Gastrocnemius medialis (tissue), 4 donors: ENCODE data around the gene GALNT4.

ENCODE experiments used
- CTCF ChIP-seq, 5 experiments: fragments of 450-650 bp in 3 of 5; fragments of 200-600 bp in 2 of 5; sonication (generic) in 2 of 5; IDR thresholded peaks in 4 of 5; conservative IDR thresholded peaks in 1 of 5; 1 replicate in 4 of 5; 2 replicates in 1 of 5; pipeline ENCODE4 v1.5.1; 2016 to 2019; ENCODE audit warnings: antibody characterized with exemption in 5 of 5, mild to moderate bottlenecking in 3 of 5, moderate library complexity in 3 of 5
- POLR2A ChIP-seq, 2 donors: fragments of 450-650 bp; IDR thresholded peaks; one replicate each; pipeline ENCODE4 v1.6.1; 2017; ENCODE audit warnings: antibody characterized with exemption in 2 of 2, mild to moderate bottlenecking in 2 of 2, moderate library complexity in 2 of 2

- TF ChIP-seq POLR2A (IDR thresholded peaks at IDR 0.05) (no peak), CTCF (IDR thresholded peaks at IDR 0.05 in 4 of 5, conservative IDR thresholded peaks at IDR 0.05 in 1 of 5) (no peak)
These were observed 21.6 kb upstream of the GALNT4 start for GRCh38 chr12:89546151-89546550.
